ENCODE measurements around the gene DOCK4. TPM values are rescaled to one million over a fixed set of nuclear protein-coding genes. Genes with fewer than 3 reads are reported as not detected.

DOCK4 gene
- total RNA-seq, 3 donors from 2014 or later, result 31.7 to 43.3 (median 41.9) TPM

- no peaks in the 10 kb centered on the region for H3K4me1 ChIP-seq
- no peak overlapping the region for H3K27ac ChIP-seq
- no peaks in the 10 kb centered on the region for H3K36me3 ChIP-seq
- H3K27me3 ChIP-seq, result no peaks in the 10 kb centered on the region
- H3K9me3 ChIP-seq, result no peaks in the 10 kb centered on the region
- DNase-seq (ENCODE audit: low spot score in 2 of 2), result no peak
- intact Hi-C loops (cut with DNase I; ENCODE audit: low total_unique reads), result no loop called here
- no peak for TF ChIP-seq POLR2A (IDR thresholded peaks at IDR 0.05)
- no peak for TF ChIP-seq CTCF (IDR thresholded peaks at IDR 0.05)
- TF ChIP-seq POLR2AphosphoS5 (IDR thresholded peaks at IDR 0.05), result no peak
- no peak overlapping the region for H3K4me3 ChIP-seq
Observed at GRCh38 chr7:112009081-112009480, 197.1 kb downstream of the DOCK4 start.

GRCh38 chr7:112007185-112007584, 199.0 kb downstream of the DOCK4 start:
- Histone ChIP-seq H3K4me3 (no peak overlapping the region), H3K36me3 (no peaks in the 10 kb centered on the region), H3K9me3 (no peaks in the 10 kb centered on the region), H3K27me3 (no peaks in the 10 kb centered on the region), H3K4me1 (no peaks in the 10 kb centered on the region), H3K27ac (no peak overlapping the region)
- TF ChIP-seq POLR2A (IDR thresholded peaks at IDR 0.05), result no peak
- DNase-seq (ENCODE audit: low spot score in 2 of 2), result no peak
- intact Hi-C loops (cut with DNase I; ENCODE audit: low total_unique reads), result no loop called here

- TF ChIP-seq CTCF (IDR thresholded peaks at IDR 0.05), result no peak
- TF ChIP-seq POLR2AphosphoS5 (IDR thresholded peaks at IDR 0.05), result no peak
- no peak for TF ChIP-seq POLR2A (IDR thresholded peaks at IDR 0.05)
- H3K4me3 ChIP-seq, result no peak overlapping the region
- no peaks in the 10 kb centered on the region for H3K27me3 ChIP-seq
- DNase-seq (ENCODE audit: low spot score in 2 of 2), result no peak
- no peaks in the 10 kb centered on the region for H3K4me1 ChIP-seq
- no peaks in the 10 kb centered on the region for H3K36me3 ChIP-seq
- H3K27ac ChIP-seq, result no peak overlapping the region
- no peaks in the 10 kb centered on the region for H3K9me3 ChIP-seq
- intact Hi-C loops (cut with DNase I; ENCODE audit: low total_unique reads), result no loop called here
Observed at GRCh38 chr7:112006071-112006470, 200.1 kb downstream of the DOCK4 start.

- TF ChIP-seq POLR2A (IDR thresholded peaks at IDR 0.05) (no peak), POLR2AphosphoS5 (IDR thresholded peaks at IDR 0.05) (no peak), CTCF (IDR thresholded peaks at IDR 0.05) (no peak)
- H3K27ac ChIP-seq, result no peak overlapping the region
- no peak for DNase-seq (ENCODE audit: low spot score in 2 of 2)
- no peak overlapping the region for H3K4me3 ChIP-seq
- no peaks in the 10 kb centered on the region for H3K4me1 ChIP-seq
- no peaks in the 10 kb centered on the region for H3K27me3 ChIP-seq
- intact Hi-C loops (cut with DNase I; ENCODE audit: low total_unique reads), result no loop called here
- peaks cover 2% of the 10 kb centered on the region for H3K36me3 ChIP-seq
- no peaks in the 10 kb centered on the region for H3K9me3 ChIP-seq
Observed at GRCh38 chr7:112005205-112005775, 200.9 kb downstream of the DOCK4 start.

GRCh38 chr7:112001091-112001826, 204.9 kb downstream of the DOCK4 start:
- H3K27me3 ChIP-seq, result no peaks in the 10 kb centered on the region
- no peak for DNase-seq (ENCODE audit: low spot score in 2 of 2)
- no peaks in the 10 kb centered on the region for H3K4me1 ChIP-seq
- H3K27ac ChIP-seq, result no peak overlapping the region
- peaks cover 3% of the 10 kb centered on the region for H3K36me3 ChIP-seq
- H3K4me3 ChIP-seq, result no peak overlapping the region
- intact Hi-C loops (cut with DNase I; ENCODE audit: low total_unique reads), result loop anchor here (5.0 kb wide), 1 partner anchor 169 kb away; no protein-coding TSS in a partner anchor
- no peaks in the 10 kb centered on the region for H3K9me3 ChIP-seq
- TF ChIP-seq CTCF (IDR thresholded peaks at IDR 0.05) (no peak), POLR2A (IDR thresholded peaks at IDR 0.05) (no peak), POLR2AphosphoS5 (IDR thresholded peaks at IDR 0.05) (no peak)
